ENCODE data around the gene ATXN2. TPM values are rescaled to one million over a fixed set of nuclear protein-coding genes. Genes with fewer than 3 reads are reported as not detected.
A peak's percentile ranks its signal among the peaks of the same experiment; 100 is the strongest.
"Not testable (repeated sequence)": the region's sequence is repeated elsewhere in the genome, so short reads cannot be mapped to it uniquely, and the experiment has no call there.

ATXN2 gene
- total and polyA plus RNA-seq, 9 of the 15 experiments (the other 6 are each of a cell fraction or from before 2014, with no cell fraction given), result 16.8 to 67.8 (median 29.3) TPM

GRCh38 chr12:111596985-111597830 lies 1.9 kb downstream of the ATXN2 start (continued):
- 0 out of 4 replicates have a peak, but pooled peaks of 1 of the 2 experiments have one; percentile 6 for TF ChIP-seq RAD21 (CRISPR knock-in tag; conservative IDR thresholded peaks at IDR 0.05 in 1 of 2, IDR thresholded peaks at IDR 0.05 in 1 of 2)

GRCh38 chr12:111595341-111595835 lies 3.7 kb downstream of the ATXN2 start:
- H3K4me3 ChIP-seq, result peak overlapping the region; percentile 96; the same call in 1 of the 2 replicates
- ATAC-seq; in situ Hi-C loops (cut with MboI): not testable (repeated sequence)

More at GRCh38 chr12:111595341-111595835, 3.7 kb downstream of the ATXN2 start:
- peaks cover 0 to 30% of the 10 kb centered on the region in 2 experiments; a peak in 4 of 5 replicates for H3K4me1 ChIP-seq (replicated peaks in 1 of 2; ENCODE audit: control insufficient read depth in 2 of 2, insufficient read depth in 2 of 2, low read length in 2 of 2)
- FAIRE-seq; DNase-seq (ENCODE audit: extremely low read depth in 1 of 4, low spot score in 3 of 4); H2AFZ ChIP-seq (ENCODE audit: low read depth, low read length); H3K9me1 ChIP-seq (ENCODE audit: control insufficient read depth, insufficient read depth, low read length); BruUV-seq (replicated peaks); H3K9me3 ChIP-seq (replicated peaks; ENCODE audit: control insufficient read depth, insufficient read depth, low read depth, low read length); CTCF ChIA-PET (ENCODE audit: low intra/inter-chr PET ratio); H3K27me3 ChIP-seq (ENCODE audit: control insufficient read depth in 2 of 2, insufficient read depth in 2 of 2, low read length in 2 of 2): not testable (repeated sequence)
- peaks cover 23% of the 10 kb centered on the region; the same call in 1 of the 3 replicates for H3K36me3 ChIP-seq (ENCODE audit: control insufficient read depth, insufficient read depth, low read length)
- 0 out of 3 replicates have a peak overlapping the region, but pooled peaks have one; percentile 33 for H3K27ac ChIP-seq (ENCODE audit: extremely low read depth, low read depth, low read length)
- POLR2A ChIA-PET, result interaction anchor here (0.6 to 1.7 kb wide), 4 partner anchors 10 to 31 kb away, joined by 3 to 9 read pairs (median 4); no protein-coding TSS in a partner anchor
- WGBS (ENCODE audit: insufficient coverage, low coverage, missing lambda C conversion rate), result 36% methylated on average over 12 of the region's 15 CpGs
- TF ChIP-seq MLLT1 (IDR thresholded peaks at IDR 0.05) (0 out of 4 replicates have a peak, but pooled peaks of 1 of the 2 experiments have one; percentile 33), PRDM10 (IDR thresholded peaks at IDR 0.05; ENCODE audit: partially characterized antibody) (peak; percentile 64)
- H3K79me2 ChIP-seq (ENCODE audit: control insufficient read depth, insufficient read depth, low read length), result peaks cover 97% of the 10 kb centered on the region
- intact Hi-C loops (cut with micrococcal nuclease), result loop anchor here (5.0 kb wide), 1 partner anchor 188 kb away; the partner anchor contains the start of gene SH2B3
- H3K9ac ChIP-seq (ENCODE audit: insufficient read depth in 1 of 2, low read depth in 2 of 2, low read length in 2 of 2), result peak overlapping the region; percentile 26 to 76; a peak in 2 of 4 replicates
- peak overlapping the region; percentile 49 for H3K4me2 ChIP-seq (ENCODE audit: insufficient read depth, low read length)
- peaks cover 34% of the 10 kb centered on the region for H4K20me1 ChIP-seq (replicated peaks; ENCODE audit: control insufficient read depth, insufficient read depth, low read length)

All from K562 (cell line).